Adrenal gland (tissue), 5 donors: ENCODE data around the gene ERC2.

ENCODE experiments used
- CTCF ChIP-seq, 6 experiments: fragments of 450-650 bp in 4 of 6; fragments of 200-600 bp in 2 of 6; sonication (generic) in 1 of 6; IDR thresholded peaks; 1 replicate in 5 of 6; 2 replicates in 1 of 6; pipeline versions ENCODE4 v1.5.1 to v1.8.0; 2016 to 2021; ENCODE audit warnings: antibody characterized with exemption in 6 of 6, mild to moderate bottlenecking in 2 of 6, moderate library complexity in 1 of 6
- POLR2A ChIP-seq, 2 donors: fragments of 450-650 bp; IDR thresholded peaks; one replicate each; pipeline ENCODE4 v1.6.1; 2017; ENCODE audit warnings: antibody characterized with exemption in 2 of 2, mild to moderate bottlenecking in 2 of 2, moderate library complexity in 1 of 2
- donor health status: DM: no; HTN: no; CAD: no.

- no peak for TF ChIP-seq POLR2A (IDR thresholded peaks at IDR 0.05)
- no peak for TF ChIP-seq CTCF (IDR thresholded peaks at IDR 0.05)
These were observed 234.5 kb downstream of the ERC2 start for GRCh38 chr3:56233742-56234141.
